Measurements from ENCODE around the gene COLGALT1. TPM values are rescaled to one million over a fixed set of nuclear protein-coding genes. Genes with fewer than 3 reads are reported as not detected.

COLGALT1 gene
- total and polyA plus RNA-seq, 9 of the 15 experiments (the other 6 are each of a cell fraction or from before 2014, with no cell fraction given) = 4.9 to 119 (median 82.6) TPM

GRCh38 chr19:17518654-17519053, 36.8 kb upstream of the COLGALT1 start (continued):
- TF ChIP-seq, protein P1, sequence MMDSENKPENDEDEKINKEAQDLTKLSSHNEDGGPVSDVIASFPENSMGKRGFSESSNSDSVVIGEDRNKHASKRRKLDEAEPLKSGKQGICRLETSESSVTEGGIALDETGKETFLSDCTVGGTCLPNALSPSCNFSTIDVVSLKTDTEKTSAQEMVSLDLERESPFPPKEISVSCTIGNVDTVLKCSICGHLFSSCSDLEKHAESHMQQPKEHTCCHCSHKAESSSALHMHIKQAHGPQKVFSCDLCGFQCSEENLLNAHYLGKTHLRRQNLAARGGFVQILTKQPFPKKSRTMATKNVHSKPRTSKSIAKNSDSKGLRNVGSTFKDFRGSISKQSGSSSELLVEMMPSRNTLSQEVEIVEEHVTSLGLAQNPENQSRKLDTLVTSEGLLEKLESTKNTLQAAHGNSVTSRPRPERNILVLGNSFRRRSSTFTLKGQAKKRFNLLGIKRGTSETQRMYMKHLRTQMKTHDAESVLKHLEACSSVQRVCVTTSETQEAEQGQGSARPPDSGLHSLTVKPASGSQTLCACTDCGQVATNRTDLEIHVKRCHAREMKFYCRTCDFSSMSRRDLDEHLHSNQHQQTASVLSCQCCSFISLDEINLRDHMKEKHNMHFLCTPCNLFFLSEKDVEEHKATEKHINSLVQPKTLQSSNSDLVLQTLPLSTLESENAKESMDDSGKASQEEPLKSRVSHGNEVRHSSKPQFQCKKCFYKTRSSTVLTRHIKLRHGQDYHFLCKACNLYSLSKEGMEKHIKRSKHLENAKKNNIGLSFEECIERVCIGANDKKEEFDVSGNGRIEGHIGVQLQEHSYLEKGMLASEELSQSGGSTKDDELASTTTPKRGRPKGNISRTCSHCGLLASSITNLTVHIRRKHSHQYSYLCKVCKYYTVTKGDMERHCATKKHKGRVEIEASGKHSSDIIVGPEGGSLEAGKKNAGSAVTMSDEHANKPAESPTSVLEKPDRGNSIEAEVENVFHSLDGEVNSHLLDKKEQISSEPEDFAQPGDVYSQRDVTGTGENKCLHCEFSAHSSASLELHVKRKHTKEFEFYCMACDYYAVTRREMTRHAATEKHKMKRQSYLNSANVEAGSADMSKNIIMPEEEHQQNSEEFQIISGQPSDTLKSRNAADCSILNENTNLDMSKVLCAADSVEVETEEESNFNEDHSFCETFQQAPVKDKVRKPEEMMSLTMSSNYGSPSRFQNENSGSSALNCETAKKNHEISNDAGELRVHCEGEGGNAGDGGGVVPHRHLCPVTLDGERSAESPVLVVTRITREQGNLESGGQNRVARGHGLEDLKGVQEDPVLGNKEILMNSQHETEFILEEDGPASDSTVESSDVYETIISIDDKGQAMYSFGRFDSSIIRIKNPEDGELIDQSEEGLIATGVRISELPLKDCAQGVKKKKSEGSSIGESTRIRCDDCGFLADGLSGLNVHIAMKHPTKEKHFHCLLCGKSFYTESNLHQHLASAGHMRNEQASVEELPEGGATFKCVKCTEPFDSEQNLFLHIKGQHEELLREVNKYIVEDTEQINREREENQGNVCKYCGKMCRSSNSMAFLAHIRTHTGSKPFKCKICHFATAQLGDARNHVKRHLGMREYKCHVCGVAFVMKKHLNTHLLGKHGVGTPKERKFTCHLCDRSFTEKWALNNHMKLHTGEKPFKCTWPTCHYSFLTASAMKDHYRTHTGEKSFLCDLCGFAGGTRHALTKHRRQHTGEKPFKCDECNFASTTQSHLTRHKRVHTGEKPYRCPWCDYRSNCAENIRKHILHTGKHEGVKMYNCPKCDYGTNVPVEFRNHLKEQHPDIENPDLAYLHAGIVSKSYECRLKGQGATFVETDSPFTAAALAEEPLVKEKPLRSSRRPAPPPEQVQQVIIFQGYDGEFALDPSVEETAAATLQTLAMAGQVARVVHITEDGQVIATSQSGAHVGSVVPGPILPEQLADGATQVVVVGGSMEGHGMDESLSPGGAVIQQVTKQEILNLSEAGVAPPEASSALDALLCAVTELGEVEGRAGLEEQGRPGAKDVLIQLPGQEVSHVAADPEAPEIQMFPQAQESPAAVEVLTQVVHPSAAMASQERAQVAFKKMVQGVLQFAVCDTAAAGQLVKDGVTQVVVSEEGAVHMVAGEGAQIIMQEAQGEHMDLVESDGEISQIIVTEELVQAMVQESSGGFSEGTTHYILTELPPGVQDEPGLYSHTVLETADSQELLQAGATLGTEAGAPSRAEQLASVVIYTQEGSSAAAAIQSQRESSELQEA (IDR thresholded peaks at IDR 0.05; ENCODE audit: low read depth) = peak; percentile 48; the same call in 1 of the 2 replicates
- TF ChIP-seq SMARCA5 (IDR thresholded peaks at IDR 0.05) (peak; percentile 65; the same call in 1 of the 2 replicates), C11orf30 (IDR thresholded peaks at IDR 0.05; ENCODE audit: low read depth) (peak; percentile 81), KDM1A (IDR thresholded peaks at IDR 0.05) (peak; percentile 67), NFE2 (IDR thresholded peaks at IDR 0.05; ENCODE audit: low read depth) (peak; percentile 20; the same call in 1 of the 2 replicates), EP300 (IDR thresholded peaks at IDR 0.05; ENCODE audit: low read length) (0 out of 2 replicates have a peak, but pooled peaks have one; percentile 25), FOSL1 (tag; conservative IDR thresholded peaks at IDR 0.05) (peak; percentile 74), MGA (IDR thresholded peaks at IDR 0.05) (peak; percentile 77), ATF7 (IDR thresholded peaks at IDR 0.05) (peak; percentile 31; the same call in 1 of the 2 replicates), ARID1B (IDR thresholded peaks at IDR 0.05) (peak; percentile 76)

Data from K562 (cell line).